GM12892 (cell line): Measurements from ENCODE around the gene AMOTL1.
"Not testable (repeated sequence)": the region's sequence is repeated elsewhere in the genome, so short reads cannot be mapped to it uniquely, and the experiment has no call there.

Source experiments
- DNase-seq: peaks from one replicate; pipeline ENCODE4 v3.0.0; 2011; ENCODE audit not compliant: insufficient read length
- FAIRE-seq: peaks from 2 replicates; lab custom pipeline; 2011; peaks lifted over from hg19 to GRCh38; lab: Jason Lieb, UNC
- POLR2A ChIP-seq: IDR thresholded peaks from 2 replicates; pipeline ENCODE4 v1.6.1; 2011; ENCODE audit warnings: low read depth, low read length, control low read depth
- POLR2AphosphoS5 ChIP-seq: IDR thresholded peaks from 2 replicates; pipeline ENCODE4 v1.6.1; 2011; ENCODE audit warnings: low read depth, low read length, control low read depth
- TAF1 ChIP-seq: IDR thresholded peaks from 2 replicates; pipeline ENCODE4 v1.6.1; 2011; ENCODE audit warnings: low read depth, mild to moderate bottlenecking, control low read depth, low read length, borderline replicate concordance

The AMOTL1 gene

DNA sequence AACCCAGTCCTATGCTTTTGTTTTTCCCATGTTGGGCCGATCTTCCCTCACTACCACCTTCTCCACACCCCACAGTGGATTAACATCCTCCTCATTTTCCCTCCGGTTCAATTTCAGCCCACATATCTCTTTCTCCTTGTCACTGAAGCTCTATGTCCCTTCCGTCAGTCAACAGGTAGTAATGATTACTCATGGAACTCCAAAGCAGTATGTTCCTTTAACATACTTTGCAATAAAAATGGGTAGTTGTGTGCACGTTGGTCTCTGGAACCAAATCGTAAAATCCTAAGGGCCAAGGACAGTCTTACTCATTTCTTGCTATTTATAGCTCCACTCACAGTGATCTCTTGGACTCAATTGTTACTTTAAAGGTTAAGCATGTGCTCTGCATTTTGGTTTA, 20.2 kb downstream of the AMOTL1 start:
- FAIRE-seq (no peak), DNase-seq (no peak)
- no peak for TF ChIP-seq TAF1
- TF ChIP-seq POLR2AphosphoS5 = no peak
- TF ChIP-seq POLR2A = no peak

DNA sequence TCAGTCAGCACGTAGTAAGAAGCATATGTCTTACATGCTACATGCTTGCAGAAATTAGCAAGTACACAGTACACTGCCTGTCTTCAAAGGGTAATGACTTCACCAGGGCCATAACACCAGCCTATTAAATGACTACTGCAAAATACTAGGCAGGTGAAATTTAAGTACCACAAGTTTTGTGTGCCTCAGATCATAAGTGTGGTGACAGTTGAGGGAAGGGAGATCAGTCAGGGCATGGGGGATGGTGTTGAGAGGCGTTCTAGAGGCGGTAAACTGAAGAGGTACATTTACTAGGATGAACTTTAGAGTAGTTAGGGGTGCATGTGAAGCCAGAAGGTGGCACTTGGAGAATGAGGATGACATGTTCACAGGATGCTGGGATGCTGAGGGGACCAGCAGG, 22.0 kb downstream of the AMOTL1 start:
- DNase-seq (no peak), FAIRE-seq (no peak)
- TF ChIP-seq POLR2A (no peak), TAF1 (no peak), POLR2AphosphoS5 (no peak)

DNA sequence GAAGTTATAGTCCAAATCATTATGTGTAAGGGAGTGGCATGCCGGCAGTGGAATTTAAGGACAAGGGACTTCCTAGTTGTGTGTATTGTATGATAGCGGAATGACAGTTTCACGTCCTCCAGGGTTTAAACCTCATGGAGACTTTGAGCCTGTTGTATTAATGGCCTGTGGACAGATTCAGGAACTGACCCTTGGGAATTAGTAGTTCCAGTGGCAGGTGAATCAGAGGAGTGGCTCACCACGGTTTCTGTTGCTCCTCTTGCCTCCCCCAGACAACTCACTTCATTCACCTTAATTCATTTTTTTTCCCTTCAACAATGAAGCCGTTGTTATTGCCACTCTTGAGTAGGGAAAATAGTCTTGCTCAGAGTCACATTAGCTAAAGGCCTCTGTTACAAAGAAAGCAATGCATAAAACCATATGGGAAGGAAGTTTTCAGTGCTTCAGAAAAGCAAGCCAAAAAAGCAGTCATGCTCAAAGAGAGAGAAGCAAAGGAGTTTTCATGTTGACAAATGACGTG, 22.6 kb downstream of the AMOTL1 start:
- no peak for FAIRE-seq
- DNase-seq = no peak
- TF ChIP-seq POLR2A (no peak), TAF1 (no peak)

GRCh38 chr11:94791216-94791889, 23.2 kb downstream of the AMOTL1 start:
- FAIRE-seq (no peak), DNase-seq (no peak)
- TF ChIP-seq TAF1 (no peak), POLR2AphosphoS5 (no peak), POLR2A (no peak)

DNA sequence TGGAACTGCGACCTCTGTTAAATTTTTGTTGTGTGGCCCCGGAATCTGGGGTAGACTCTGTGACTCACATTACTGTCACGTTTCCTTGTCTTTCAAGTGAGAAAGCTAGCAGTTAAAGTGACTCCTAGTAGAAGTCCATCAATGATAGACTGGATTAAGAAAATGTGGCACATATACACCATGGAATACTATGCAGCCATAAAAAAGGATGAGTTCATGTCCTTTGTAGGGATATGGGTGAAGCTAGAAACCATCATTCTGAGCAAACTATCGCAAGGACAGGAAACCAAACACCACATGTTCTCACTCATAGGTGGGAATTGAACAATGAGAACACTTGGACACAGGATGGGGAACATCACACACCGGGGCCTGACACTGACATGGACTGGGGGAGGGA, 23.8 kb downstream of the AMOTL1 start:
- DNase-seq, FAIRE-seq: not testable (repeated sequence)

GRCh38 chr11:94792451-94792850, 24.3 kb downstream of the AMOTL1 start:
- no peak for FAIRE-seq

DNA sequence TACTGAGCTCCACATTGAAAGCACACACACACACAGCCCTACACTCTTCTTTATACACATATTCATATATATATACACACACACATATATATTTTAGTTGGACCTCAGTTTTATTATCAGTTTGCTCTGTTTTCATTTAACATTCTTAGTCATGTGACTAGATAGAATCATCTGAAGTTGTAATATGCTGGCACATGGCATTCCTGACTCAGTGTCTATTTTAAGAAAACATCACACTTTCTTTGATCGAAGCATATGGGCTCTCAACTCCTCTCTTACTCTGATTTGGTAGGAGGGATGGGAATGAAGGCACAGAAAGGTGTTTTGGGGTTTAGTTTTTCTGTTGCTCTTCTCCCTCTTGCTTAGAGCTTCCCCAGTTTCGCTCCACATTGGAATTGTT, 24.8 kb downstream of the AMOTL1 start:
- no peak for TF ChIP-seq TAF1
- TF ChIP-seq POLR2AphosphoS5 = no peak
- no peak for TF ChIP-seq POLR2A
- no peak for DNase-seq
- no peak for FAIRE-seq

More at GRCh38 chr11:94792451-94792850, 24.3 kb downstream of the AMOTL1 start:
- no peak for DNase-seq
- TF ChIP-seq POLR2A (no peak), TAF1 (no peak), POLR2AphosphoS5 (no peak)

DNA sequence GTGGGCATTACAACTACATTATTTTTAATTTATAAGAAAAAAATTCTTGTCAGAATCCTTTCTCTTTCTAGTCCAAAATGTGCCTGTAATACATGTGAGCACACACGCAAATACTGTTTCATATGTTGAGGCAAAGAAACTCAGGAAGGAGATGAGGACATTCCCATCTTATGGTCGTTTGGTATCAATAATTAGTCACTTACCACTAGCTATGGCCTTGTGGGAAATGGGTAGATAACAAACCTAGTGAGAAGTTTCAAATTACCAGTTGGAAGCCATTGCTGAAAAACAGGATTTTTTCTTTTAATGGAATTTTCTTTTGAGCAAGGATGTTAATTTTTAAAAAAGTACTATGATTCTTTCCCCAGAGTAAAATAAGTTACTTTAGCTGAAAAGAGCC, 25.7 kb downstream of the AMOTL1 start:
- DNase-seq (no peak), FAIRE-seq (no peak)
- TF ChIP-seq POLR2A (no peak), POLR2AphosphoS5 (no peak), TAF1 (no peak)

DNA sequence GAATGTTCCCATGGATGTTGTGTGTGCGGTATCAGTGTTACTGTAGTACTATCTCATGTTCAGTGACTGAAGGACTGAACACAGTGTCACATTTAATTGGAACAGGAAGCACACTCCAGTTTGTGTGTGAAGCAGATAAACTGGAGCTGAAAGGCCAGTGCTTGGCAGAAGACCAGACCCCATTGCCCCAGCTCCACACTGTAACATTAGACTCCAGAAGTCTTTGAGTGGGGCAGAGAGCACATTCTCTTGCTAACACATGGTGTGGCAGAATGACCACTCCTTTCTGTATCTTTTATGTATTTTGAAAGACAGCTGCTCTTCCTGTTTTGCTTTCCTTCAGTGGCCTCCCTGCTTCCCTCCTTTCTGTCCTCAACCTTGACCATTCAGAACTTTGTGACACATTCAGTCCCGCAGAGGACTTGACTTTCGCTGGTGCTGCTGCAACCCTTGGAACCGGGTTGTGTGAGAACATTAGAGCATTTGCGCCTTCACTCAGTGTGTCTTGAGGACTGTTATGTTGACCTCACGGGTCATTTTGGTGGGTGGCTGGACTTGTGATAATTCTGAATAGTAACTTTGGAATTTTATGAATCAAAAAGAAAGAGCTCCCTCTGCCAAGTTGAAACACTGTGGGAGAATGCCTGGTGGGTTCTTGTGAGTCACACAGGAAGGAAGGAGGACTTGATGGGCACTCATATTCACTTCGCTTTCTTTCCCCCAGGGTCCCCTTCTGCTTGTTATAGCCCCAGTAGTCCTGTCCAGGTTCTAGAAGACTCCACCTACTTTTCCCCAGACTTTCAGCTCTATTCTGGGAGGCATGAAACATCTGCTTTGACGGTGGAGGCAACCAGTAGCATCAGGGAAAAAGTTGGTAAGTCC, 26.4 kb downstream of the AMOTL1 start:
- DNase-seq (no peak), FAIRE-seq (no peak)
- TF ChIP-seq POLR2A (no peak), POLR2AphosphoS5 (no peak), TAF1 (no peak)

GRCh38 chr11:94795476-94796189, 27.5 kb downstream of the AMOTL1 start:
- TF ChIP-seq TAF1 (no peak), POLR2A (no peak), POLR2AphosphoS5 (no peak)
- DNase-seq (no peak), FAIRE-seq (no peak)

DNA sequence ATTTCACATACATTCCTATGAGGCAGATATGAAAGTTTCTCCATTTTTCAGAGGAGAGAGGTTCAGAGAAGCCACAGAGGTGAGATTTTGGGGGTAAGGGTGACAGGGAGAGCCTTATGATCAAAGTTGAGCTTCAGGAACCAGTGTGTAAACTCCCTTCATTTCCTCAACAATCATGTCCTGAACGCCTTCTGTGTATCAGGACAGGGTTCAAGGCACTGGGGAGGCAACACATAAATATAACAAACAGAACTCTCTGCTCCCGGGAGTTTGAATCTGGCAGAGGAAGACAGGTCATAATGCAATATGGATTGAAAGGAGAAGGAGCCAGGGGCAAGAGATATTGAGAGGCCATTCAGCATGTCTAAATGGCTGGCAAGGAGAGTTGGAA, 28.0 kb downstream of the AMOTL1 start:
- TF ChIP-seq POLR2A (no peak), TAF1 (no peak), POLR2AphosphoS5 (no peak)
- DNase-seq = no peak
- FAIRE-seq = no peak

GRCh38 chr11:94796863-94797262, 28.7 kb downstream of the AMOTL1 start:
- TF ChIP-seq POLR2A (no peak), TAF1 (no peak), POLR2AphosphoS5 (no peak)
- FAIRE-seq = no peak
- DNase-seq = no peak
